ENCODE data around the gene RNF26. TPM values are rescaled to one million over a fixed set of nuclear protein-coding genes. Genes with fewer than 3 reads are reported as not detected.

The RNF26 gene
- total RNA-seq, 1 donor from 2014 or later, result 17.4 TPM

DNA sequence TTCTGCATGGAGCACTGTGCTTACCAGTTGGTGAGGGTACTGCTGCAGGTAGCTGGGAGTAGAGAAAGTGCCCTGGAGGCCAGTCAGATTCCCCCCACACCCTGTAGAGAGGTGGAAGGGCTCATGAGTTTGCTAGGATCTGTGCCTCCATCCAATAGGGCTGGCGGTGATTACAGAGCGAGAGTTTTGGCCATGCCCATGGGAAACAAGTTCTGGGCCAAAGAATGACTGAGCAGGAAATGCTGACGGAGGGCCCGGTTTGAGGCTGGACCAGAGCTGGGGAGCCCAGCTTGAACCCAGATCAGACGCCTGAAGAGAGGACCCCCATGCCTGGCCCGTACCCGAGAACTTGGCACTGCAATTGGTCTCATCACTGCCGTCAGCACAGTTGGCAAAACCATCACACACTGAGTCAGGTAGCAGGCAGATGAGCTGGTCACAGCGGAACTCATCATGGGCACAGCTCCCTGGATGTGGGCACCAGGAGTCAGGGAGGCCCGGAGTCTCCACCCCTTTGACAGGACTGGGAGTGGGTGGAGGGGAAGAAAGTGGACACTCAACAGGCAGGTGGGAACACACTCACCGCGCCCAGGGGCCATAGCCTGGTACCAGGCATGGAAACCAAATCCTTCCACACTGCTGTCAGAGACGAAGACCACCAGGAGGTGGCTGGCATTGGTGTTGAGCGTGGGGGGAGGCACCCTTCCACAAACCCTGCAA lies 10.1 kb downstream of the RNF26 start:
- ATAC-seq (no peak), DNase-seq (ENCODE audit: low spot score) (no peak)
- intact Hi-C loops (cut with DNase I), result no loop called here

GRCh38 chr11:119345685-119346084 lies 11.4 kb downstream of the RNF26 start:
- intact Hi-C loops (cut with DNase I), result no loop called here
- ATAC-seq (no peak), DNase-seq (ENCODE audit: low spot score) (no peak)

DNA sequence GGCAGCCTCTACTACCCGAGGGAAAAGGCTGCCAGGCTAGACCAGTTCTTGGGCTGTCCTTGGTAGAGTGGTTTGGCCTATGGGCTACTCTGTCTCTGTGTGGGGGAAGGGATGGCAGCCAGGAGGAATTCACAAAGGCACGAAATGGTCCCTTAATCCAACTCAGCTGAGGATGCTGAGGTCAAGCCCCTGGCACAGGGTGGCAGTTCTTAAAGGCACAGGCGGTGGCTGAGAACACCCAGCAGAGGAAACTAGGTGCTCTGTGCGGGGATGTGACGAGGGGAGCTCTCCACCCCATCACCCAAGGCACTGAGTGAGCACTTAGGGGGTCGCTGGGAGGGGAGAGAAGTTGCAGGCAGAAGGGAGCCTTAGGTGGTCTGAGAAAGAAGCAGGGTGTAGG lies 12.3 kb downstream of the RNF26 start, which contains the start of gene MFRP:
TSS of gene MFRP (minus strand) at position 101 of the 400 bp plus-strand sequence. CDS start 192 bp downstream, outside the sequence.
- no peak for DNase-seq (ENCODE audit: low spot score)
- no peak for ATAC-seq
- intact Hi-C loops (cut with DNase I), result no loop called here

DNA sequence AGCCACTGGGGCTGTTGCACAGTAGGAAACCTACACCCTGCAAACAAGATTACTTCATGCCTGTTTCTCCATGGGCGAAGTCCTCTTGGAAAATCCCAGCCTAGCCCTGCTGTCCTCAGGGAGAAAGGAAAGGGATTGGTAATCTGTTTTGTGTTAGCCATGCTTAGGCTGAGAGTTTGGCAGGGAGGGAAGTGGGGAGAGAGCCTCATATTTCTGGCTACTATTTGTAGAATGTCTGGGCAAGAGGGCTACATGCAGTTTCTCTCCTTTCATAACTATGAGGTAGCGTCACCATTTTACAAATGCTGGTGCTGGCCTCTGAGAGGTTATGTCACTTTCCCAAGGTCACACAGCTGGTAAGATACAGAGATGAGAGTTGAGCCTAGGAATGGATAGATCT lies 12.9 kb downstream of the RNF26 start:
- DNase-seq (ENCODE audit: low spot score) (no peak), ATAC-seq (no peak)
- intact Hi-C loops (cut with DNase I), result no loop called here

DNA sequence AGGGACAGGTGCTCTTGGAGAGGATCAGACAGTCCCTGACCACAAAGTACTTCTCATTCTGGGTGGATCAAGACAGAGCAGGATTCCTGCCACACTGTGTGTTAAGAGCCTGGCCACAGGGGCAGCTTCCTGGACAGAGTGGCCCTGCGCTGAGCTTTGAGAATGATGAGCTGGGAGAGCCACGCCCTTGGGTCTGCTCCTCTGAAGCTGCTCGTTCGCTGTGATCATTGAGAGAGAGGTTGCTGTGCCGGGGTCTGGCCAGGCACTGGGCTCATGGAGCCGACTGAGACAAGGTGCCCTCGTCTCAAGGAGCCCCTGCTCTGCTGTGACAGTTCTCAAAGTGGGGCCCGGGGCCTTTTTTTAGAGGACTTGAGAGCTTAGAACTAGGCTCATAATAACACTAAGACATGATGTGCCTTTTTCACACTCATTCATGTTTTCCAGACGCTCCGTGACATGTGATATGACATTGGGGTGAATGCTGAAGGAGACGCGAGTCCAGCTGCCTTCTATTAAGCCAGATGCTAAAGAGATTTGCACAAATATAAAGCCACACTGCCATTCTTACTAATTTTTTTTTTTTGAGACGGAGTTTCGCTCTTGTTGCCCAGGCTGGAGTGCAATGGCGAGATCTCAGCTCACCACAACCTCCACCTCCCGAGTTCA lies 13.7 kb downstream of the RNF26 start:
- intact Hi-C loops (cut with DNase I), result no loop called here
- no peak for ATAC-seq
- no peak for DNase-seq (ENCODE audit: low spot score)

- no peak for DNase-seq (ENCODE audit: low spot score)
- ATAC-seq, result no peak
- intact Hi-C loops (cut with DNase I), result no loop called here
Observed at GRCh38 chr11:119350302-119350701, 16.0 kb downstream of the RNF26 start.

DNA sequence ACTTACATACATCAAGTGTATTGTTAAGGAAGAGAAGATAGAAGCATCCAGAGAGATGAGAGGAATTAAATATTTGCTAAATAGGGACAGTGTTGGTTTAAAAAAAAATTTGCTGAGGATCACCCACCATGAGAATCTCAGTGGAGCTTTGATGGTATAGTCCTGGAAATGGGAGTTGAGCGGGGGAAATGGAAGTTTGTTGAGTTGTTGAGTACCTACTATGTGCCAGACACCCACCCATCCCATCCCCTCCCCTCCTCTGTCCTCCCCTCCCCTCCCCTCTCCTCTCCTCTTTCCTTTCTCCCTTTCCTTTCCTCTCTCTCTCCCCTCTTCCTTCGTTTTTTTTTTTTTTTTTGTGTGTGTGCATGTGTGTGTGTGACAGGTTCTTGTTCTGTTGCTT lies 16.9 kb downstream of the RNF26 start:
- intact Hi-C loops (cut with DNase I), result no loop called here
- ATAC-seq (no peak), DNase-seq (ENCODE audit: low spot score) (no peak)

DNA sequence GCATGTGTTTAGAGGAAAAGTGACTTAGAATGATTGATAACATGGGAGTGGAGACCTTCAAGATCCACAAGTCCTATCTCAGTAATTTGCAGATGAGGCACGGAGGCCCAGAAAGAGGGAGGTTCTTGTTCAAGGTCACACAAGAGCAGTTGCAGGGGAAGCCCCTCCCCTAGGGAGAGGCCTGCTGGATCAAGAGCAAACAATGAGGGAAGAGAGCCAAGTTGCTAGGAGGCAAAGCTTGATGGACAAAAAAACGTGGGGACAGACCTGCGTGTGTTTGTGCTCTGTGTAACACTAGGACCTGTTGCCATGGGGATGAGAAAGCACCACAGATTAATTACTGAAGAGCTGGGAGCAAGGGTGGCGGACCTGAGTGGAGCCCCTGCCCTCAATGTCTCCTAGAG lies 18.5 kb downstream of the RNF26 start:
- ATAC-seq (no peak), DNase-seq (ENCODE audit: low spot score) (no peak)
- intact Hi-C loops (cut with DNase I), result no loop called here

DNA sequence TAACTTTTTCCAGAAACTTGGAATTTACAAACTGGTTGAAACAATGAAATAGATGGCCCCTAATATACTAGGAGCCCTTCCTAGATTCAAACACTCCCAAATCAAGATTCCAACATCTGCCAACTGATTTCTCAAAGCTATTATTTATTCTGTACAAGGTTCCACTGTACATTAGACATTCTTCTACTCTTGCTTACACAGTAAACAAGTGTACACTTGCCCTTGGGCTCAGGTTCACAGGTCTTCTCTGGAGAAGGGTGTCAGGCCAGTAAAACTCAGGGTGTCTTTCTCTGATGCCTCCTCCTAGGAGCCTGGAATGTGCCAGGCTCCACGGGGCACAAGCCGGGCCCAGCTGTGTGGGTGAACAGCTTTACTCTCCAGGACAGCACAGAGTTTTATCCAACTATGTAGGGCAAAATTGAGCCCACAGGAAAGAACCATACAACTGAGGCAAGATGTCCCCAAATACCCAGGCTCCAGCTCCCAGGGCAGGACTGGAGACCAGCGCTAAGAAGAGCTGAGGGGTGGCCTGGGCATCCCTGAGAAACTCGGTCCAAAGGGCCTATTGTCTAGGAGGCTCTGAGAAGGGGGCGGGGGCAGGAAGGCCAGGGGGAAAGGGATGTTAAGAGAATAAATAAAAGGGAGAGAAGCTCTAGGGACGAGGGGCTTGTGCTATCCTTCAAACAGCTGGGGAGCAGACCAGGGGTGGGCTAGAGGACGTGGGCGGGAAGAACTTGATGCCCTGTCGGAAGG lies 20.9 kb downstream of the RNF26 start:
- DNase-seq (ENCODE audit: low spot score) (no peak), ATAC-seq (no peak)
- intact Hi-C loops (cut with DNase I), result no loop called here

DNA sequence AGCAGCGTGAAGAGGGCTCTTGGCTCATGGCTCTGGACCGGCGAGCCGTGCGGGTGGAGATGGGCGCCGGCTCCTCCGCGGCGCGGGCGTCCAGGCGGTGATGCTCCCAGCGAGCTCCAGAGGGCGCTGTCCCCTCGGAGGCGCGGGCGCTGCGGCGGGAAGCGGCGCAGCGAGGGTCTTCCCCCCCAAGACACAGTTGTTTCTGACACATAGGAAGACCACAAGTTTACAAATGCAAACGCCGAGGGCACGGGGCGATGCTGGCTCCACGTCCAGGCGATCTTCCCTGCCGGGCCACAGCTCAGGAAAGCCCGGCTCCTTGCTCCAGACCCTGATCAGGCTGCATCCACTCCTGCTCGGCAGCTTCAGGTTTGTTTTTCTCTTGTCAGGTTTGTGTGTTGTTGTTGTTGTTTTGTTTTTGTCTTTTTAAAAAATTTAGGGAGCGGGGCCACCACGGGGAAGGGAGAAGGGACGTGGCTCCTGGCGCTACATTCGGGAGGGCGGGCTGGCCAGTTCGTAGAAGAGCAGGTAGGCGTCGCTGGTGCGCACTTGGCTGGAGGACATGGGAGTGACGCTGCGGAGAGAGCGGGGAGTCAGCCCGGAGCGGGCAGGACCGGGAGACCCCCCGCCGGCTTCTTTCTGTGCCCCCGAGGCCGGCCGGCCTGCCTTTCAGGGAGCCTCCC lies 22.2 kb downstream of the RNF26 start:
- peak; percentile 91 for ATAC-seq
- intact Hi-C loops (cut with DNase I), result no loop called here
- DNase-seq (ENCODE audit: low spot score), result peak; percentile 91

GRCh38 chr11:119357074-119357473 lies 22.7 kb downstream of the RNF26 start:
- intact Hi-C loops (cut with DNase I), result no loop called here
- ATAC-seq (peak; percentile 14), DNase-seq (ENCODE audit: low spot score) (no peak)

DNA sequence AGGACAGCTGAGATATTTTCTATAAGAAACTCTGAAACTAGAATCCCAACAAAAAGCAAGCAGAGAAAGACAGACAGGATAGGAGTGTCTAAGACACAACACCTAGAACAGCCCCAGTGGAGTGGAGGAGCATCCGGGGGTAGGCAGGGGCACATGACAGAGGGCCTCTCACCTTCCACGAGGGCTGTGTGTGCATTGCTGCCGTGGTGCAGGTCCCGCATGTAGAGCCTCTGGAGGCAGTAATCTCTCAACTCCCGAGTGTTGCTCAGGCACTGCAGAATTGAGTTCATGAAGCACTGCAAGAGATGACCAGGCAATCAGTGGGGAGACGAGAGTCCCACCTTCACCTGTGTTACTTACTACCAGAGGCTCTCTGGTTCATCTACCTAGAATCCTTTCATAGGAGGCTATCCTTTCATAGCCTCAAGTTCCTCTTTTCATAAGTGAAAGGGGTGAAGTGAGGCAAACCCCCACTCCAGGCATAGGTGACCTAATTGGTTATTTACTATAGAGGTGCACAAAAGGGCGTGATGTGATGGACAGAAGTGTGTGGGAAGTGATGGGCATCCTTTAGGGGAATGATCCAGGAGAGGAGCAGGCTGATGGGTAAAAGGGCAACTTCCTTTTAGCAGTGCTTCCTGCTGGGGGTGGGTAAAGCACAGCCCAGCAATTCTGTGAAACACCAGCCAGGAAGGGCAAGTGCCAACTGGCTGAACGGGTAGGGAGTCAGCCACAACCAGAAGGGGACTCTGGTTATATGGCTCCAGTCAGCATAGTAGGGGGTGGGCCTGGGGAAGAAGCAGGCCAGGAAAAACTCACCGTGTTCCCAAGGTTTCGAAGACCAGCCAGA lies 25.3 kb downstream of the RNF26 start:
- intact Hi-C loops (cut with DNase I), result no loop called here
- DNase-seq (ENCODE audit: low spot score) (no peak), ATAC-seq (no peak)

DNA sequence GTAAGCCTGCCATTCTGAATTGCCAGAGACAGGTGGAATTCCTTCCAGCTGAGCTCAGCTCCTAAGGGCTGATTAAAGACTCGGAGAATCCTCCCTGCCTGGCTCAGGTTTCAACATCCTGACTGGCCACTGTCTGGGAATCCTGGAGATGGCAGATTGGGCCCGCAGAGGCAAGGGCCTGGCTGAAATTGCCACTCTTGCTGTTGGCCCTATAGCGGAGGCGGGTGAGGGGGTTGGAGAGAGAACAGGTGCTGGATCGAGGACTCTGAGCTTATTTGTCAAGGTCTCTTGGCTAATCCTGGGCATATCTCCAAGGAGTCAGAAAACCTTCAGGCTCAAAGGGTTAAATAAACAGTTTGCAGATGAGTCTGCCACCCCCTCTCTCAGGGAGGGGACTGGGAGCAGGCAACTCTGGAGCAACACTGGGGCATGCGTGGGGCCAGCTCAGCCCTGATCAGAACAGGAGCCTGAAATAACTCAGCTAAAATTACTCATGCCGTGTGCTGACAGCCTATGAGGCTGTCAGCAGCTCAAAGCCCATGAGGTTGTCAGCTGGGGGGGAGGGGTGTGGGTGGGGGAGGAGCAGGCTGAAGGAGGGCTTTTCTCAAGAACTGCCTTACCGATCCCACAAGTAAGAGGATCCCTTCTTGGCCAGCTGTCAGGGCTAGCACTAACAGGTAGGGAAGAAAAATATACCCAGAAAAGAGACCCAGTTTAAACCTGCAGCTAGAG lies 26.9 kb downstream of the RNF26 start:
- ATAC-seq (peak; percentile 62), DNase-seq (ENCODE audit: low spot score) (no peak)
- intact Hi-C loops (cut with DNase I), result no loop called here

DNA sequence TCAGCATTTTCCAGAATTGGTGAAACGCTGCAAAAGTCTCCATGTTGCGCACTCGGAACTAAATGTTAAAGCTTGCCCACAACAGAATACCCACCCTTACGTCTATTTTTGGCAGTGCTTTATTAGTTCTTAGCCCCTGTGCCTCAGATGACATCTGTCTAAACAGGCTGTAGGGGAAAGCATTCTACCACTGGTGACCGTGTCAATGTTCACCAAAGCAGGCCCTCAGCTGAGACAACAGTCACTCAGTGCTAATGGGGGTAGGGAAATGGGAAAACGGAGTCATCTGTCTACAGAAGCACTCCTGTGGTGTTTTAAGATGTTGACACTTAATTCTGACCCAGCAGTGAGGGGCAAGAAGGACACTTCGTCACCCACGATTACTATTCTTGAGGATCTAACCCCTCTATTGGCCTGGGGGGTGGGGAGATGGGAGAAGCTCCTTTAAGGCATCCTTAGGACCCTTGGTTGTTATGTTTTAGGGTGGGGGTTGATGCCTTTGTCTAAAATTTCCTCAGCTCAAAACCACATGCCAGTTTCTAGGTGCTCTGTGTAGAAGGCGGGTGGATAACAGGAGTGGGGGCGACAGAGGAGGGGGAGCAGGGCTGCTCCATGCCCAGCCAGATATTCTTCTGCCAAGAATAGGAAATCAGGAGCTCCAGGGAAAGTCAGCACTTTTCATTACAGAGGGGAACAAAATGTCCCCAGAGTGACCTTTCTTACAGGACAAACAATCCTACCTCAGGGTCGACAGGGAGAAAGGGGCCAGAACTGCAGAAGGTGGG lies 27.8 kb downstream of the RNF26 start:
- DNase-seq (ENCODE audit: low spot score) (no peak), ATAC-seq (peak; percentile 14)
- intact Hi-C loops (cut with DNase I), result no loop called here

GRCh38 chr11:119362741-119363080 lies 28.4 kb downstream of the RNF26 start:
- ATAC-seq, result no peak
- intact Hi-C loops (cut with DNase I), result no loop called here

GRCh38 chr11:119363081-119363850 lies 28.9 kb downstream of the RNF26 start:
- no peak for ATAC-seq
- no peak for DNase-seq (ENCODE audit: low spot score)
- intact Hi-C loops (cut with DNase I), result no loop called here

More at GRCh38 chr11:119362741-119363080, 28.4 kb downstream of the RNF26 start:
- DNase-seq (ENCODE audit: low spot score), result no peak

Measured in sciatic nerve (tissue), 2 donors.